ENCODE data around the gene ZNF536.

The ZNF536 gene

DNA sequence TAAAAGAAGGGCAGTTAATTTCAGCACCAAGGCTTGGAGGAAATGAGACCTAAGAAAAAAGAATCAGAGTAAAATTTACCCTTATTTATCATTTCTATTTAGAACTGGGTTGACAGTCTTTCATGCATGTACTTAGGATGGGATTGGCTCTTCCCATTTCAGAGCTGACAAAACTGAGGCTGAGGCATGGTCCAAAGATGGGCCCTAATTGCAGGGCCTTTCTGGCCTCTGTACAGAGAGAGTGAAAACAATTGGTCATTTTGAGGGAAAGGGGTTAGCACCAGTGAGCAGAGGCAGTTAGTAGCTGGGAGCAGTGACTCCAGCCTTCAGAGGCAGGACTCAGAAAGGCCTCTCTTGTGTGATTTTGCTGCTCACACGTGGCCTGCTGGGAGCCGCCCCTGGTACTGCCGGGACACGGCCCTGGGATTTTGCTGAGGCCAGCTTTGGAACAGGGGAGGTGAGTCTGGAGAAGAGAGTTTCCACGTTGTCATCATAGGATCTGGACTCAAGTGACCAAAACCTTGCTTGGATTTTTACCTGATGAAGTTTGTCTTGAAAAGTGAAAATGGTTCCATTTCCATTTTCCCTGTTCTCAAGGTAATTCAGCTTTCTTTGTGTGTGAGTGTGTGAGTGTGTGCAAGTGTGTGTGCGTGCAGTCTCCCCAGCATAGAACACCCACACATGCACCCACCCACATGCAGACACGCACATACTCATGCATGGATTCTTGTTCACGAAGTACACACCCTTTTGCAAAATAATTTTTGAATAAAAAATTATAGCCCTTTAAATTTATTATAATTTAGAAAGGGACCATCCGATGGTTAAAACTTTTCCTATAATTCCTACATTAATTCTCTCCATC lies at the start of gene ZNF536:
TSS of gene ZNF536 (plus strand) at position 425 of the 865 bp plus-strand sequence. CDS start 71,179 bp downstream, outside the sequence.
- DNase-seq (ENCODE audit: low spot score) = no peak

DNA sequence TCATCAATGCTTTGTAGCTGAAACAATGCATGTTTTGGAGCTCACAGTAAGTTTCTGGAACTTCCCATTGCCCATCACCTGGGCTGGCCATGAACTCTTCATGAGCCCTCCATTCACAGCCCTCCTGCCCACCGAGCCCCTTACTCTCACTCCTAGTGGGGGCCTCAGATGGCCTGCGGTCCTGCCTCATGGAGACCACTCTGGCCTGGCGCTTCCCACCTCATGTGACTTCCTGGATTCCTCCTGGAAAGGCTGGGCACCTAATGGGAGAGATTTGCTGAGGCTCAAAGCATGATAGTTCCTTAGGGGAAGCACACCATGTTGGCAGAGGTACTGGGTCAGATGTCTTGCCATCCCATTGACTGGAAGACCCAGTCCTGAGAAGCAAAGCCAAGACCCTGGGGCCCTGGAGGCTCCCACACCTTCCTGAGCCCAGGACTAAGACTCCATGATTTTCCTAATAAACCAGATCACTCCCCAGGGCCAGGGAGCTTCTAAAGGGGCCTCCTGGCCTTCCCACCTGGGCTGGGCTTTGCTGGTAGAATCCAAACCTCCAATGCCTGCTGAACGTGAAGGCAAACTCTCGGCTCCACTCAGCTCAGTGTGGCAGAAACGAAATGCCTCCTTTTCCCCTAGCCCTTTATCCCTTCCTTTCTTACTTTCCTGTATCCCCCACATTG lies 49.4 kb upstream of the ZNF536 start:
- no peak for DNase-seq (ENCODE audit: low spot score)

DNA sequence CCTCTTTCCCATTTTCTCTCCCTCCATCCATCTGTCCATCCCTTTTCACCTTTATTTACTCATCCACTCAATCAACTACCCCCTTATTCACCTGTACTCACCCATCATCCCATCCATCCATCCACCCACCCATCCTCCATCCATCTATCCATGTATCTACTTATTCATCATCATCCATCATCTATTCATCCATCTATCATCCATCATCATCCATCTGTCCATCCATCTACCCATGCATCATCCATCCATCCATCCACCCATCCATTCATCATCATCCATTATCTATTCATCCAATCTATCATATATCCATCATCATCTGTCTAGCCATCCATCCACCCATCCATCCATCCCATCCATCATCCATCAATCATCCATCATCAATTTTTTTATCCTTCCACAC lies 48.3 kb upstream of the ZNF536 start:
- no peak for DNase-seq (ENCODE audit: low spot score)

DNA sequence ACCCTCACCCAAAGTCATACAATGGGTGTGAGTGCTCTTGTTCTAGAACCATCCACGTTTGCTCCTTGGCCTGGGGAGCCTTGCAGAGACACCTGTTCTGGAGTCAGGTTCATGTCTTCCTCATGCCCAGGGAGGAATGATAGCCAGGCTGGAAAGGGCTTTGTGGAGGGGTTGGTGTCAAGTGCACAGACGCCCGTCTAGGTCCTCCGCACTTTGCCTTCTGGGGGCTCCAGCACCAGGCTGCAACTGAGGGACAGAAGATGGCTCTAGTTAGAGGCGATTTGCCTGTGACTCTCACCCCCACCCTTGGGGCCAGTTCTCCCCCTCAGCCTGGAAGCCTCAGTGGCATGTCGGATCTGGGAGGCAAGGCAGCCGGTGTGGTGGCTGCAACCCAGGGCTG lies 47.2 kb upstream of the ZNF536 start:
- no peak for DNase-seq (ENCODE audit: low spot score)

DNA sequence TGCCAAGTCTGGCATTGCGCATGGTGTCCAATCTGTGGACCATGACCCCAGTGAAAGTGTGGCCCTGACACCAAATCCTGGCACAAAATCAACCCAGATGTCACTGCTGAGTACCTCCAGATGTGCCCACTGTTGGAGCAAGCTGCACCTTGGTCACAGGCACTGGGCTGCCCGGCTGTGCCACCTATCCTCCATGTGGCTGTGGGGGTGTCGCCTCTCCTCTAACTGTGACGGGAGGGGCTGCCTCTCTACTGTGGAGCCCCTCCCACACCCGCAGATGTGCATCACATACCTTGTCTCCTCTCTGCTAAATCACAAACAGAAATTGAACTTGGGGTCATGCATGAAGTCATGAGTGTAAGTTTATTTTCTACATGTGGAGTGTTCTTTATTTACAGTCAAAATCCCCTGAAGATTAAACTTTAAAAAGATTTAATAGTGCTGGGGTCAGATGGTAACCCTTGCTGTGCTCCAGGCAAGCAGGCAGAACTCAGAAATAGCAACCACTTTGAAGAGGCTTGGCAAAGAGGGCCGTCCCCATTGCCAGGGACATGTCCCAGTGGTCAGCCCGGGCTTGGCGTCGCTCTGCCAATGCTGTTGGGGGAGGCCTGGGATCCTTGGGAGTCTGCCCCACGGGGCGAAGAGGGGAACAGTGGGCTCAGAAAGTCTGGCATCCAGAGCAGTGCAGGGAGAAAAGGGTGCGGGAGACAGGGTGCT lies 46.4 kb upstream of the ZNF536 start:
- DNase-seq (ENCODE audit: low spot score) = no peak

DNA sequence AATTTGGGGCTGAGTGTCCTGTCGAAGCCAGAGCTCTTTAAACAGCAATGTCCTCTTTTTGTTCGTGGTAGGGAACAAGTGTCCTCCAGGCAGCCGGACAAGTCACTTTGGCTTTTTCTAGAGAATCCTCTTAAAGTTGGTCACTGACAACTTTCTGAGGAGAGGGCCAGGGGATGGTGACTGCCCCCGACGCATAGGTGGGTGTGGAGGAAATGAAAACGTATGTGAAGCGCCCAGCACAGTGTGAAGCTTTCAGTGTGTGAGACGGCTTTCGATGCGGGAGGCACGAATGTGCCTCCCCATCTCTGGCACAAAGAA lies 45.8 kb upstream of the ZNF536 start:
- no peak for DNase-seq (ENCODE audit: low spot score)

DNA sequence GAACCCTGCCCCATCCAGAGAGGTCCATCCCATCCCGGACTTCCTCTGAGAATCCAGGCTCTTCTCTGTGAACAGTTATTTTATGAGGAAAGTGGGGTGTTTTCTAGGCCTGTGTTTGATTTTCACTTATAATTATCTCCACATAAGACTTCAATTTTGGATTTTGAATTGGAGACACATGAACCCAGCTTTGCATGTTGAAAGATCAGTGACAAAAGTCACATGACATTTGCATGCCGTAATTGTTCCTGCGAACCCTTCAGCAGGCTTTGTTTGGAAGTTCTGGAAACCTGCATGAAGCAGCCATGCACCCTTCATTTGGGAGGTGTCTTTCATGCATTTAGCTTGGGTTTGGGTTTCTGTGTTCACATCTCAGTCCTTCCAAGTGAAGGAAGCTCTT lies 44.9 kb upstream of the ZNF536 start:
- no peak for DNase-seq (ENCODE audit: low spot score)

DNA sequence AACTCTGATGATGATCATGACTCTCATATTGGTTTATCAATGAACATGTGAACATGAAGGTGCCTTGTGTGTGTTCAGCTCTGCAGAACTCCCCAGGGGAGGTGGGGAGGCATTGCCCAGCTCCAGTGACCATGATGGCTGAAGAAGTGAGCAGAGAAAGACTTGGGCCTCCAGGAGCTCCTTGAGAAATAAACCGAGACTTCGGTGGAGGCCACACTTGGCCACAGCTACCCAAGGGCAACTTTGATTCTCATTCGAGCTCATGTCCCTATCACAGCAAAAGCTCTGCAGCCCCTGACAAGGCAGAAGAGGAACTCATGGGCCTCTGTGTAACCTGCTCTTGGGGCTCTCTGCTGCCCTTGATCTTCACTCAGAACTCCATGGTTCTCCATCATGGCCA lies 44.1 kb upstream of the ZNF536 start:
- DNase-seq (ENCODE audit: low spot score) = no peak

DNA sequence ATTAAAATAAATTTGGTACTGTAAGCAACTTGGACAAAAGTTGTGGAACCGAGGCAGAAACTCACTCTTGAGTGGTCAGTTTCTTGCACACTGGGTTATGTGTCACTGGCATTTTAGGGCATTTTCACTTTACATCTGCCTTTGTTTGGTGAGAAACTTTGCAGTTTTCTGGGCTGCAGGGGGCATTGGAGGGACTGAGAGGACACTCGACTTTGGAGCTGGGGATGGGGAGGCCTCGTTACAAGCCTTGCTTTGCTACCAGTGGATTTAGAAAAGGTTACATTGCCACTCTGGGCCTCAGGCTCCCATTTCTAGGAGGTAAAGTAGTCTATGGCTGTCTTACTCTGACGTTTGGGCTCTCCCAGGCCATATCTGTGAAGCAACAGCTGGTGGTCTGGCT lies 41.9 kb upstream of the ZNF536 start:
- no peak for DNase-seq (ENCODE audit: low spot score)

DNA sequence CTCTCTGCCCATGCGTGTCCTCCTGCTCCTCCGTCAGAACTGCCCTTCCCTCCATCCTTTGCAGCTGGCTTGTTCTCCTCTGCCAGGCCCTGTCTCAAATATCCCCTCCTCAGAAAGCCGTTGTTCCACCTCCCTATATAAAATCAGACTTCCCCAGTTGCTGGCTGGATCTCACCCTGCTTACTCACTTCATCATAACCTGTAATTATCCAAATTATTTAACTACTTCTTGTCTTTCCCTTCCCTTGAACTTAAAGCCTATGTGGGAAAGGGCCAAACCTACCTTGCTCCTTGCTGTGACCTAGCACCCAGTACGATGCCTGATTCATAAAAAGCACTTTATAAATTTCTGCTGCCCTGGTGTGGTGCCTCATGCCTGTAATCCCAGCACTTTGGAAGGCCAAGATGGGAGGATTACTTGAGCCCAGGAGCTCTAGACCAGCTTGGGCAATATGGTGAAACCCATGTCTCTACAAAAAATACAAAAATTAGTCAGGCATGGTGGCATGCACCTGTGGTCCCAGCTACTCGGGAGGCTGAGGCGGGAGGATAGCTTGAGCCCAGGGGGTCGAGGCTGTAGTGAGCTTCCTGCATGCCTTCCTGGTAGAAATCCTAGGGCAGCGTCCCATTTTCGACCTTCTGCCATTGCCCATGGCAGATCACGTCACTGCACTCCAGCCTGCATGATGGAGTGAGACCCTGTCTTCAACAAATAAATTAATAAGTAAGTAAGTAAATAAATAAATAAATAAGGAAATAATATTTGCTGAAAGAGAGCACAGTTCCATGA lies 39.5 kb upstream of the ZNF536 start:
- DNase-seq (ENCODE audit: low spot score) = no peak

DNA sequence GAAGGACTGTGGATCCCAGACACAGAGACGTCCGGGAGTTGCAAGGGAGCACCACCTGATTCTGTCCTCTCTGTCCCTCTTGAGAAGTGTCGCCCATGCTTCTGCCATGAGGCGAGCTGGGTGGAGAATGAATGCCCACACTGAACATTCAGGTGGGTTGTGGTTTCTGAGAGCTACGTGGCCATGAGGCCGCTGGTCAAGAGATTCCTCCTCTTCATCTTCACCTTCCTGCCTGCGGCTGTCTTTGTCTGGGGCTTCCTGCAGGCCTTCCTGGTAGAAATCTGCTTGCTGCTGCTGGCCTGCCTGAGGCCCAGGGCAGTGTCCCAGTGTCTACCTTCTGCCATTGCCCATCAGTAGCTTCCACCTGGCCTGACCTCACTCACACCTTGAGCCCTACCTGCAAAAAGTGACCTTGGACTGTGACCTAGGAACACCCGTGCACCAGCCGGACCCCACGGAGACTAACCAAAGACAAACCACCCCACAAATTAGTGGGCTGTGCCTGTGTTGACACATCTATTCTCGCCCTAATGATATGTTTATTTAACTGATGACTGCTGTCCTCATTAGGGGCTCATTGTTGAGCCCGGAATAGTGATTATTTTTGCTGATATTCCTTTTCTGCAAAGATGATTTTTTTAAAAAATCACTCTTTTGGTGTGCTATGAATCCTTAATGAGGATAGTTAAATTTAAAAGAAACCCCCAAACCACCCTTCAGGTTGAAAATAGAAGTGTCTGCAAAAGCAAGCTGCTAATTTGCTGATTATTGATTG lies 38.7 kb upstream of the ZNF536 start:
- no peak for DNase-seq (ENCODE audit: low spot score)

DNA sequence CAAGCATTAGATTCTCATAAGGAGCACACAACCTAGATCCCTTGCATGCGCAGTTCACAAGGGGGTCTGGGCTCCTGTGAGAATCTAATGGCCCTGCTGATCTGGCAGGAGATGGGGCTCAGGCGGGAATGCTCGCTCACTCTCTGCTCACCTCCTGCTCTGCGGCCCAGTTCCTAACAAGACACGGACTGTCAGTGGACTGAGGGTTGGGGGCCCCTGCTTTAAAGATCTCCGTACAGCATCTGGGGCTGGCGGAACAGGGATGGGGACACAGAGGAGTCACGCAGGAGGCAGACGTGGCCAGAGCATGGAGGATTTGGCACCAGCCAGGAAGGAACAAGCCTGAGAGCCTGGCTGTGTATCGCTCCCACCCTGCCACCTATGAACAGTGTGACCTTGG lies 37.3 kb upstream of the ZNF536 start:
- no peak for DNase-seq (ENCODE audit: low spot score)

DNA sequence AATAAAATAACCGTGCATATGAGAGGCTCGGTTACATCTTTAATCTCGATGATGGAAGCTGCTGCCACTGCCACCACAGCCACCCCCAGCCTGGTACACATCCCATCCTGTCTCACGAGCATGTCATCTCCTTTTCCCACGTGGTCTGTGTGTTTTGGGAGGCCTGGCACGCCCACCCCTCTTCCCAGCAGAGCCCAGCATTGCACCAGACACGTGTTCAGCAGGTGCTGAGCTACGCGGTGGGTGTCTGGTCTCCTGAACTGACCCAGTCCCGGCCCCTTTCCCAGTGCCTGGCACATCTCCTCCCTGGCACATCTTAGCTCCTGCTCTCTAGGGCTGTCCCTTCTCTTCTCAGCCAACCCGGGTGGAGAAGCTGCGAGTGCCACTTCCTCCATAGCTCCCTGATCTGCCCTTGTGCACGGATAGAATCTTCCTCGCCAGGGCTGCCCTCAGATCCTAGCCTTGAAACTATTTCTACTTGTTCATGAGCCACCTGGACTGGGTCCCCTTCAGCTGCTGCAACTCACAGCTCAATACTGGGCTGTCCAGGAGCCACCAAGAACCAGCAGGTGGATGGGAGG lies 36.8 kb upstream of the ZNF536 start:
- no peak for DNase-seq (ENCODE audit: low spot score)

DNA sequence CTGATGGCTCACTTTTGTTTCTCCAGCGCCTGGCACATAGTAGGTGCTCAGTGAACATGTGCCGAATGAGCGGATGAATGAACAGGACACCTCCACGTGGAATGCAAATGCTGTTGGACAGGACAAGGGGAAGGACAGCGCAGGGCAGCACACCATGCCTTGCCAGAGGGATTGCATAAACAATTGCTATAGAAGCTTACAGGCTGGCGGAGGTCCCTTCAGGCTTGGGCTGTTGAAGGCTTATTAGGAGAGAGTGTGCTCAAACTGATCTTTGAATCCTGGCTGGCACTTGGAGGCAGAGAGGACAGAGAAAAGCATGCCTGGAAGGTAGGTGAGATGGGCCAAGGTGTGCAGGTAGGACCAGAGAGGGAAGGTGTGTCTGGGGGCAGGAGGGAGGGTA lies 35.9 kb upstream of the ZNF536 start:
- DNase-seq (ENCODE audit: low spot score) = no peak

DNA sequence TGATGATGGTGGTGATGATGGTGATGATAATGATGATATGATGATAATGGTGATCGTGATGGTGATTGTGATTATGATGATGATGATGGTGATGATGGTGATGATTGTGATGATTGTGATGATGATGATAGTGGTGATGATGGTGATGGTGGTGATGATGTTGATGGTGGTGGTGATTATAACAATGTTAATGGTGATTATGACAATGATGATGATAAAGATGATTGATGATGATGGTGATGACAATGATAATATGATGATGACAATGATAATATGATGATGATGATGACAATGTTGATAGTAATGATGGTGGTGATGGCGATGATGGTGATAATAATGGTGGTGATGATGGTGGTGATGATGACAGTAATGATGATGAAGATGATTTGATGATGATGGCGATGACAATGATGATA lies 34.1 kb upstream of the ZNF536 start:
- no peak for DNase-seq (ENCODE audit: low spot score)

DNA sequence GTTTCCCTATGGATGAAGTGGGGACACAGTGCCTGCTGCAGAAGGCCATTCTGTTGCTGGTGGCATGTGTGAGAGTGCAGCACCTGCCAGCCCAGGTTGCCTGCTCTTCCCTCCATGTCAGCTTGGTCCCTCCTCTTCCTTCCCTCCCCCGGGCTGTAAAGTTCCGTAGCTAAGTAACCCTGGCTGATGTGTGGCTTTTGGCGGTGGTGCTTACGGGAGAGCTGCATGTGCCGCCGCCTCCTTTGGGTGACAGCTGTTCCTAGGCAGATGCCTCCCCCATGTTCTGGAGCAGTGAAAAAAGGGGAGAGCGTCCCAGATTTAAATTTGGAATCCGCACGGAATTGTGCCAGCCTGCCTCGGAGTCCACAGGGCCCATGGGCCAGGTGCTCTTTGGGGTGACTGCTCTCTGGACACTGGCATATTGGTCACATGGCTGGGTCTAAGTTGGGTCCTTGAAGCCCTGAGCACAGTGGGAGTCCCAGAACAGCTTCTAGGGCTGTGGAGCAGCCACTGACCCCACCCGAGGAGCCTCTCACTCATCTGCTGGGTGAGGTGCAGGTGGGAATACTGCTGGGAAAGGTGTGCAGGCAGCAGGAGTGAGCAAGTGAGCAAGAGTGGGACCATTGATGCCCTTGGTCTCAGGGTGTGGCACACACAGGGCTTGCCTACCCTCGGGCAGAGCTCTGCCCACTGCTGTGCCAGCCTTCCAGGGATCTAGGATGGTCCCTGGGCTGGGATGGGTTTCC lies 33.1 kb upstream of the ZNF536 start:
- no peak for DNase-seq (ENCODE audit: low spot score)

DNA sequence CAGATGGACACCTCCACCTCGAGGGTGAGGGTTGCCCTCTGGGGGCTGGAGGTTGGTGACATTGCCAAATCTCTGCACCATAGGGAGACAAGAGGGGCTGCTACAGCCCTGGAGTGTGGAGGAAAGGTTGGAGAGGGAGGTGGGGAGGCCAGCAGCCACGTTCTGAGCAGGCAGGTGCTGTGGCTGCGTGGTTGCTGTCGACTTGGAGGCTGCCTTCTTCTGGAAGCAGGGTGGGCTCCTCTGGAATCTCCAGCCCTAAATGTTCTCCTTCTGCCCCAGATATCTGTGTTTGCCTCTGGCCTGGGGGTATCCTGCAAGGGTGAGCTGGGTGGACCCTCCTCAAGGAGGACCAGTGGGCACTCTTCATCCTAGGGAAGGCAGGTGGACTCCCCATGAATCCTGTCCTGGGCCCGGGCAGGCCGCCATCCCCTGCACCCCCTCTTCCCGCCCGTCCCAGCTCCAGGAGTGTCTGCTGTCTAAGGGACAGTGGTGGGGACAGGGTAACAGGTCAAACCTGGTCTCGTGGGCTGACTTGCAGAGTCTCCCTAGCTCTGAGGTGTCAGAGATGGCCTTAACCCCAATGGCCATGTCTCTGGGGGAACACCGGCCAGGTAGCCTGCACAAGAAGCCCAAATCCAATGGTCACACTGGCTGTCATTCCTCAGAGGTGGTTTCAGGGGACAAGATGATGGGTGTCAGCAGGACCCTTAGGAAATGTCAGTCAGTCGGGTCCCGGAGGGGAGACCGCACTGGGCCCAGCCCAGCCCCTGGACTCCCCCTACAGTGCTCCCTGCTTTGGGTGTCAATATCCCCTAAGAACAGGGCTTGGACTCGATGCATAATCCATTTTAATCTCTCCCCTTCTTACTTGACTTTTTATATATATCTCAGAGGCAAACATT lies 32.3 kb upstream of the ZNF536 start:
- DNase-seq (ENCODE audit: low spot score) = no peak

DNA sequence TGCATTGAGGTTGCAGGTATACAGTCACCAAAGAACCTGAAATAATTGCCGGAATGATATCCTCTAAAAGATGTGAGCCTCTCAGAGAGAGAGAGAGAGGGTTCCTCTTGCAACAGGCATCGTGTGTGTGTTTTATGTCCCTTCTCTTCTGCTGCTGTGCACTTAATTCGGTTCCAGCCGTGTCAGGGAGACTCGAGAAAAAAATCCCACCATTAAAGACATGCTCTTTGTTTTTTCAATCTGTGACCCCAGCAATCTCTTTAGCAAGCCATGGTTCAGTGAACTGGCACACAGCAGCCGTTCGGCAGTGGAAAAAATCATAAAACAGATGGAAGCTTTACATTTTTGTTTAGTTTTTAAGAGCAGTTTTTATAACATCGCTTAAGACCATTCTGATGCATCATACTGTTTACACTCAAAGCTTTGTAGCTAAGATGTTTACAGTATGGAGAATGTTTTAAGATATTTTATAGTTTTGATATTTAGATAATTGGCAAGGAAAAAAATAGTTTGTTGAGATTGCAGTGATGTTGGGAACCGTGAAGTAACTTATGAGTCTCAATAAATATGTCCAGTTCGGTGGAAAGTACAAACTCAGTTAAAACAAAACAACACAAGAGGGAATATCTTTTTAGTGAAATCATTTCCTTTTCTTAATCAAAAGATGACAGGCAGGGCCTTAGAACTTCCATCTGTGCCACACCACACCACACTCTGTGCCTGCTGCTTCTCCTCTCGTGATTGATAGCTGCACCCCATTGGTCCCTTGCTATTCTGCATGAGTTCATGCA lies 31.2 kb upstream of the ZNF536 start:
- DNase-seq (ENCODE audit: low spot score) = no peak

Data from activated CD4-positive, alpha-beta T cell treated with anti-CD3 and anti-CD28 coated beads, Interleukin-2, Interleukin-4, amounts not matched to agents 100 ng/mL and 50 ng/mL, durations not matched to agents 16 hours and 8 hours (primary cell).